Astrocyte of the spinal cord (primary cell): Measurements from ENCODE around the gene C15orf61.

Experiments
- DNase-seq: peaks from one replicate; pipeline ENCODE4 v3.0.0; 2011; ENCODE audit warnings: low read depth, low spot score
- H3K4me3 ChIP-seq: 2 replicates; pipeline ENCODE4 v1.5.1; 2011; ENCODE audit warnings: low read depth, mild to moderate bottlenecking, low read length, moderate library complexity
- in situ Hi-C: cut with HindIII; loops from 2 replicates; pipeline ENCODE4 v1.10.0; 2017; ENCODE audit warnings: low sequenced_read_pairs
- TF ChIP-seq, protein P1 (sequence below): IDR thresholded peaks from 2 replicates; pipeline ENCODE4 v1.5.1; 2012; ENCODE audit warnings: low read depth, mild to moderate bottlenecking, low read length, inconsistent platforms

C15orf61 gene

DNA sequence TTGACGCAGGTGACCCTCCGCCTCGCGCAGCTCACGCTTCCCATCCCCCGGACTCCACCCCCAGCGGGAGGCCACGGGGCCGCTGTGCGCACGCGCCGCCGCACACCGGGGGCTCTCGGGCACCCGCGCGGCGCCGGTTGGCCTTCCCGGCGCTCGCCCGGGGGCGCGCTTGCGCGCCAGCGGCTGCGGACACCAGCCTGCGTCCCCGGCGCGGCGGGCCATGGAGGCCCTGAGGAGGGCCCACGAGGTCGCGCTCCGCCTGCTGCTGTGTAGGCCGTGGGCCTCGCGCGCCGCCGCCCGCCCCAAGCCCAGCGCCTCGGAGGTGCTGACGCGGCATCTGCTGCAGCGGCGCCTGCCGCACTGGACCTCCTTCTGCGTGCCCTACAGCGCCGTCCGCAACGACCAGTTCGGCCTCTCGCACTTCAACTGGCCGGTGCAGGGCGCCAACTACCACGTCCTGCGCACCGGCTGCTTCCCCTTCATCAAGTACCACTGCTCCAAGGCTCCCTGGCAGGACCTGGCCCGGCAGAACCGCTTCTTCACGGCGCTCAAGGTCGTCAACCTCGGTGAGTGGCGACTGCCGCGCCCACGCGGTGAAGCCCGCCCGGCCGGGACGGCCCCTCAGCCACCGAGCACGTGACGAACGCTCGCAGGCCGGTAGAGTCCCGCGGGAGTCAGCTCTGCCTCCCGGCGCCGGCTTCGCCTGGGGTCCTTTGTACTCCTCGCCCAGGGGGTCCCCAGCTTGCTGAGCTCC lies at the start of gene C15orf61:
C15orf61 (plus strand) TSS at position 103 of the 754 bp plus-strand sequence; CDS start at position 221, 118 bp downstream.
- H3K4me3 ChIP-seq = peak within 1 kb of the TSS; percentile 83
- DNase-seq = peak; percentile 72
- in situ Hi-C loops = no loop called here
- TF ChIP-seq, protein P1, sequence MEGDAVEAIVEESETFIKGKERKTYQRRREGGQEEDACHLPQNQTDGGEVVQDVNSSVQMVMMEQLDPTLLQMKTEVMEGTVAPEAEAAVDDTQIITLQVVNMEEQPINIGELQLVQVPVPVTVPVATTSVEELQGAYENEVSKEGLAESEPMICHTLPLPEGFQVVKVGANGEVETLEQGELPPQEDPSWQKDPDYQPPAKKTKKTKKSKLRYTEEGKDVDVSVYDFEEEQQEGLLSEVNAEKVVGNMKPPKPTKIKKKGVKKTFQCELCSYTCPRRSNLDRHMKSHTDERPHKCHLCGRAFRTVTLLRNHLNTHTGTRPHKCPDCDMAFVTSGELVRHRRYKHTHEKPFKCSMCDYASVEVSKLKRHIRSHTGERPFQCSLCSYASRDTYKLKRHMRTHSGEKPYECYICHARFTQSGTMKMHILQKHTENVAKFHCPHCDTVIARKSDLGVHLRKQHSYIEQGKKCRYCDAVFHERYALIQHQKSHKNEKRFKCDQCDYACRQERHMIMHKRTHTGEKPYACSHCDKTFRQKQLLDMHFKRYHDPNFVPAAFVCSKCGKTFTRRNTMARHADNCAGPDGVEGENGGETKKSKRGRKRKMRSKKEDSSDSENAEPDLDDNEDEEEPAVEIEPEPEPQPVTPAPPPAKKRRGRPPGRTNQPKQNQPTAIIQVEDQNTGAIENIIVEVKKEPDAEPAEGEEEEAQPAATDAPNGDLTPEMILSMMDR = no peak

DNA sequence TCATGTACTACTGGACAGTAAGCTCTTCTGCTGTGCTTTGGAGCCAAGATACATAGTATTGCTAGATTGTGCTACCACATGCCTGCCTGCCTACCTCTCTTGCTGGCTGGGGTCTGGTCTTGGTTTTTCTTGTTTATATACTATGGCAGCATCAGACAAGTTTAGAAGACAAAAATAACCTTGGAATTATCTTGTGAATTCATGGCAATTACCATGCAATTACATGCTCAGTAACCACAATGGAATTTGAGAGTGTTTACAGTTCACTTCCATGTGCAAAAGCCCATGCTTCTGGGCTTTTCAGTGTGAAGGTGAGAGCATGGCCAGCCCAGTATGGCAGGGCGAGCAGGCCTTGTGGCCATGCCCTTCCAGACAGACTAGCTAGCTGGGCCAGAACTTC lies 48.0 kb upstream of the C15orf61 start:
- in situ Hi-C loops = no loop called here
- H3K4me3 ChIP-seq = no peak overlapping the region
- DNase-seq = peak; percentile 5
- TF ChIP-seq, protein P1 = no peak

DNA sequence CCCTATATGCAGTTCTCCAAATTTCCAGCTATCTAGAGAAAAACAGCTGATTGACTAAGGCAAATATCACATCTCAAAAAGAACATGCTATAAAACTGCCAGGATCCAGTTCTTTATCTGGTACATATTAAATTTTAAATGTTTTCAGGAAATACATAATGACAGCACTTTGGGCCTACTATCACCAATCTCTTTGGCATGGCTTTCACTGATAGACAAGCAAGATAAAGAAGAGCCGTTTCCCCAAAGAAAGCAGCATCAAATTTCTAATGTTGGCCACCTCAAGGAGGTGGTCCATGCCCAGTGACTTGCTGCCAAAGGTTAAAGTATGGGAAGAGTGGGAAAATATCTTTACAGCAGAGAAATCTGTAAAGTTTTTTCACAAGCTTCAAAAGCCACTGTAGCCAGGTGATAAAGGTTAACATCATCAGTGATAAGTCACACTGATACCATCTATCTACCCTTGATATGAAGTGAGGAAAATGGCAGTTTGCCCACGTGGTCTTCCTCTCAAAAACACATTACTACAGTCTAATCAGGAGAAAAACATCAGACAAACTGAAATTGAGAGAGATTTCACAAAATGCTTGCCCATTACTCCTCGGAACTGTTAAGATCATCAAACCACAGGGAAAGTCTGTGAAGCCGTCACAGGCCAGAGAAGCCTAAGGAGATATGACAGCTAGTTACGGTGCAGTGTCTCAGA lies 46.4 kb upstream of the C15orf61 start:
- in situ Hi-C loops = no loop called here
- H3K4me3 ChIP-seq = no peak overlapping the region
- TF ChIP-seq, protein P1 = no peak
- DNase-seq = no peak

DNA sequence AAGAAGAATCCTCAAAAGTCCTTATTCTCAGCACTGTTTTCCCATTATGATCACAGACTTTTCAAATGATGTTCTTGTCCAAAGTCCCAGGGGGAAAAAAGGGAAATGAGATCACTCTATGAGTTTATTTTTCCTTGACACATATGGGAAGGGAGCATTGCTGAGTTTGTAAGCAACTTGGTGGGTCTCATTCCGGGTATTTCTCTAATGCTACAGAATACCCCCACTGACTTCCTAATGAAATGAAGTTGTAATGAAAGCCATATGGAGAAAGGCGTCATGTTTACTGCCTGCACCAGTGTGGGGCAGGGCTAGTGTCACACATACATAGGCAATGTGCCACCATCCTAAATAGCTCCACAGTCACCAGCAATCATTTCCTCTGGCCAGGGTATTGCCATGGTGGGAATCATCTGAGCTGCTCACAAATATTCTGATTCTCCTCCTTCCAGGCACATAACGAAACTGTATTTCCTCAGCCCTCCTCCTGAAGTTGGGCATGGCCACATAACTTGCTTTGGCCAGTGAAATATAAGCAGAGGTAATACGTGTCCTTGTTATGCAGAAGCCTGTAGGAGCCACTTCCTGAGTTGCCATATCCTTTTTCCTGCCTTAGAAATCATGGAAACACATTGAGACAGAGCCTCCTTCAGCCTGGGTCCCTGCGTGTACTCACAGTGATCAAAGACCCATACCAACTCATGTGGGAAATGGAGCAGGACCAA lies 41.0 kb upstream of the C15orf61 start:
- DNase-seq = peak; percentile 38
- no peak overlapping the region for H3K4me3 ChIP-seq
- TF ChIP-seq, protein P1 = no peak
- in situ Hi-C loops = no loop called here

DNA sequence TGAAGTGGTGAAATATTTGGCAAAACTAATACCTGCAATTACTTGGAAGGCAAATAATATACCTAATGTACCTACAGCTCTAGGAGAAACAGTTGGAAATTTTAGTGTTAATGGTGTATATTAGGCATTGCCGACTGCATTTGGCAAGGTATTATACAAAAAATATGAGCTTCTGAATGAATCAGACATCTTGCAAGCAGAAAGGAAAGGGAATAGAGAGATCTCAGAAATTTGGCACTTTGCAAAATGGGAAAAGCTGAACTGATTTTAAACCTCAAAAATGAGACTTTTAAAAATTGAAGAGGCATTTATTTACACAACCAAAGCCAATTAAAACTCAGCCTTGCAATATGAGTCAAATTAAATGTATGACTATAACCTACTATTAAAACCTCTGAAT lies 40.2 kb upstream of the C15orf61 start:
- TF ChIP-seq, protein P1 = no peak
- no peak for DNase-seq
- H3K4me3 ChIP-seq = no peak overlapping the region
- in situ Hi-C loops = no loop called here

DNA sequence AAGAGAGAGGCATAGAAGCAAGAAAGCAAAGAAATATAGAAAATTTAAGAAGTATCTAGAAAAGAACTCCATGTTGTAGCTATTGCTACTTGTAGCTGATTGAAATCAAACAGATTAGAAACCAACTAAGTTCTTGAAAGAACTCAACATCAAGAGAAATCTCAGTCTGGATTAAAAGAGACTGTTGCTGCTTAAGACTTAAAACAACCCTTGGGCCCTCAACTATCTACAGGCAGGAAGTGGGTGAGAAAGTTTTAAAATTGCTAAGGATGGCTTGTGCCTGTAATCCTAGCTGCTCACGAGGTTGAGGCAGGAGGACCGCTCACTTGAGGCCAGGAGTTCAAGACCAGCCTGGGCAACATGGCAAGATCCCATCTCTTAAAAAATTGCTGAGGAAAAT lies 39.3 kb upstream of the C15orf61 start:
- in situ Hi-C loops = no loop called here
- TF ChIP-seq, protein P1 = no peak
- no peak for DNase-seq
- no peak overlapping the region for H3K4me3 ChIP-seq
